ENCODE measurements around the gene FBLN2.
A peak's percentile ranks its signal among the peaks of the same experiment; 100 is the strongest.

FBLN2 gene

DNA sequence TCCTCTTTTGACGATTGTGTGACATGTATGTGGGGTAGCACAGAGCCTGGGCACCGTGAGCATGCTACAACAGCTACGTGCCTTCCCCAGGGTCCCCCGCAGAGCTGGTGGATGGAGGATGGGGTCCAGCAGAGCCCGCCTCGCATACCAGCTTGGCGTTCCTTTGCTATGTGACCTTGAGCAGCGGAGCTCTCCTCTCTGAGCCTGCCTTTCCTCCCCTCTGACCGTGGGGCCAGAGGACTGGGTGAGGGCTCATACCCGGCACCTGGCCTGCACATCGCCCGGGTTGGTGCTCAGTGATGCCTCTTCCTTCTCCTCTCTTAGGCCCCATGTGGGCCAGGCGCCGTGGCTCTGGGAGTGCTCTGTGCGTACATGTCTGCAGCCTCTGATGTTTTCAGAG, 73.4 kb downstream of the FBLN2 start:
- H3K4me3 ChIP-seq (replicated peaks in 1 of 2; ENCODE audit: low read depth in 2 of 2, low read length in 2 of 2) = no peak overlapping the region
- no peak for DNase-seq (ENCODE audit: low read depth in 2 of 2)
- TF ChIP-seq CTCF (IDR thresholded peaks at IDR 0.05; ENCODE audit: low read depth, low read length) = no peak

GRCh38 chr3:13623101-13623654, 74.3 kb downstream of the FBLN2 start:
- TF ChIP-seq CTCF (IDR thresholded peaks at IDR 0.05; ENCODE audit: low read depth, low read length) = no peak
- no peak overlapping the region for H3K4me3 ChIP-seq (replicated peaks in 1 of 2; ENCODE audit: low read depth in 2 of 2, low read length in 2 of 2)
- peak in 1 of 2 donors; percentile 26 for DNase-seq (ENCODE audit: low read depth in 2 of 2)

GRCh38 chr3:13624021-13624420, 75.1 kb downstream of the FBLN2 start:
- TF ChIP-seq CTCF (IDR thresholded peaks at IDR 0.05; ENCODE audit: low read depth, low read length) = no peak
- DNase-seq (ENCODE audit: low read depth in 2 of 2) = no peak
- no peak overlapping the region for H3K4me3 ChIP-seq (replicated peaks in 1 of 2; ENCODE audit: low read depth in 2 of 2, low read length in 2 of 2)

GRCh38 chr3:13624671-13625125, 75.8 kb downstream of the FBLN2 start:
- no peak for DNase-seq (ENCODE audit: low read depth in 2 of 2)
- no peak overlapping the region for H3K4me3 ChIP-seq (replicated peaks in 1 of 2; ENCODE audit: low read depth in 2 of 2, low read length in 2 of 2)
- no peak for TF ChIP-seq CTCF (IDR thresholded peaks at IDR 0.05; ENCODE audit: low read depth, low read length)

- no peak for TF ChIP-seq CTCF (IDR thresholded peaks at IDR 0.05; ENCODE audit: low read depth, low read length)
- no peak overlapping the region for H3K4me3 ChIP-seq (replicated peaks in 1 of 2; ENCODE audit: low read depth in 2 of 2, low read length in 2 of 2)
- no peak for DNase-seq (ENCODE audit: low read depth in 2 of 2)
These were observed 77.5 kb downstream of the FBLN2 start for GRCh38 chr3:13626396-13626795.

GRCh38 chr3:13626915-13627460, 78.1 kb downstream of the FBLN2 start:
- no peak for DNase-seq (ENCODE audit: low read depth in 2 of 2)
- H3K4me3 ChIP-seq (replicated peaks in 1 of 2; ENCODE audit: low read depth in 2 of 2, low read length in 2 of 2) = no peak overlapping the region

More at GRCh38 chr3:13626915-13627460, 78.1 kb downstream of the FBLN2 start:
- no peak for TF ChIP-seq CTCF (IDR thresholded peaks at IDR 0.05; ENCODE audit: low read depth, low read length)

All from cardiac fibroblast (primary cell).